ENCODE measurements around the gene OR51B2.
"Not testable (repeated sequence)": the region's sequence is repeated elsewhere in the genome, so short reads cannot be mapped to it uniquely, and the experiment has no call there.

Gene OR51B2

GRCh38 chr11:5363679-5364078, 39.6 kb upstream of the OR51B2 start:
- TF ChIP-seq ZFX (IDR thresholded peaks at IDR 0.05), result no peak
- no peak for TF ChIP-seq CTCF (conservative IDR thresholded peaks at IDR 0.05)

GRCh38 chr11:5362017-5362625, 38.0 kb upstream of the OR51B2 start:
- H3K27ac ChIP-seq, result no peak overlapping the region
- TF ChIP-seq CTCF (conservative IDR thresholded peaks at IDR 0.05), result no peak
- TF ChIP-seq ZFX (IDR thresholded peaks at IDR 0.05), result no peak

More at GRCh38 chr11:5363679-5364078, 39.6 kb upstream of the OR51B2 start:
- no peak overlapping the region for H3K27ac ChIP-seq

GRCh38 chr11:5356031-5356430, 31.9 kb upstream of the OR51B2 start:
- not testable (repeated sequence) for H3K27ac ChIP-seq

- TF ChIP-seq CTCF (conservative IDR thresholded peaks at IDR 0.05), result no peak
- no peak for TF ChIP-seq ZFX (IDR thresholded peaks at IDR 0.05)
- H3K27ac ChIP-seq, result no peak within 1 kb of the TSS
Measured at GRCh38 chr11:5351208-5351607, 27.1 kb upstream of the OR51B2 start, which contains the start of gene OR51B6. TSS of gene OR51B6 (plus strand) at chr11:5351508. CDS start at chr11:5351508, 0 bp downstream.

DNA sequence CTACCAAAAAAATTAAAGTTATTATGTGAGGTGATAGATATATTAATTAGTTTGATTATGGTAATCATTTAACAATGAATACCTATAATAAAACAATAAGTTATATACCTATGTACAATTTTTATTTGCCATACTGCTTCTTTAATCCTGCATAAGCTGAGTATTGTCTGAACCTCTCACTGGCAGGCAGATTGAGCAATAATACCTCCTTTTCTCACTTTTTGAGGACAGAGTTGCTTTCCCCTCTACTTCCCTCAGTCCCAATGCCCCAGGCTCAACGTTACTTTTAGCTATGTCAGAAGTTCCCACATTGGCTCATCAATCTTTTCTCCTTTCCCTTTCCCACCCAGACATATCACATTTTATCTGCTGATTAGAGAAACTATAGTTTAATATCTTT, 25.5 kb upstream of the OR51B2 start:
- H3K27ac ChIP-seq, result no peak overlapping the region
- TF ChIP-seq ZFX (IDR thresholded peaks at IDR 0.05), result no peak

DNA sequence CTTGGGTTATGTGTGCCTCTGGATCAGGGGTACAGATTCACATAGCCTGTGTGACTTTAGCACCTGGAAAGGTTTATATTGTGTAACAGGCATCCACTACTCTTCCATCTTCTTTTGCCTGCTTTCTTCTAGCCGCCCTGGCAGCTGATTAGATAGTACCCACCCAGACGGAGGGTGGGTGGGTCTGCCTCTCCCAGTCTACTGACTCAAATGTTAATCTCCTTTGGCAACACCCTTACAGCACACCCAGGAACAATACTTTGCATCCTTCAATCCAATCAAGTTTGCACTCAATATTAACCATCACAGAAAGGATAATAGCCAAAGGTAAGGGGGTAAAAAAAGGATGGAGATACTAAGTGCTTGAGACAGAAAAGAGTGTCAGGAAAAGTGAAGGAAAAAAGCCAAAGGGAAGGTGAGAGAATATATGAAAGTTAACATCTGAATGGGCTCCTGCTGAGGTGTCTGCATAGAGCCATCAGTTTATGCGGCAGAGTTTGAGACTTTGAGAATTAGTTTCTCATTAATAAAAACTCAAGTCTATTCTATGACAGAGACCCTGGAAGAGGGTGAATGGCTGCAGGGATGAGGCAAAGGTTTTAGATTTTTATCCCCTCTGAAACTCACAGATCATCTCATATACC, 24.6 kb upstream of the OR51B2 start:
- TF ChIP-seq ZFX (IDR thresholded peaks at IDR 0.05), result no peak
- TF ChIP-seq CTCF (conservative IDR thresholded peaks at IDR 0.05), result no peak
- H3K27ac ChIP-seq, result no peak overlapping the region

- no peak overlapping the region for H3K27ac ChIP-seq
- no peak for TF ChIP-seq CTCF (conservative IDR thresholded peaks at IDR 0.05)
- no peak for TF ChIP-seq ZFX (IDR thresholded peaks at IDR 0.05)
Measured at GRCh38 chr11:5345831-5346230, 21.7 kb upstream of the OR51B2 start.

GRCh38 chr11:5343474-5344335, 19.6 kb upstream of the OR51B2 start, which contains the start of gene OR51B5:
TSS of gene OR51B5 (minus strand) at chr11:5343524. CDS start at chr11:5343524, 0 bp downstream.
- TF ChIP-seq CTCF (conservative IDR thresholded peaks at IDR 0.05) (no peak), ZFX (IDR thresholded peaks at IDR 0.05) (no peak)
- H3K27ac ChIP-seq, result no peak within 1 kb of the TSS

All from C4-2B (cell line).